ENCODE results near the gene POLR2H.

DNA sequence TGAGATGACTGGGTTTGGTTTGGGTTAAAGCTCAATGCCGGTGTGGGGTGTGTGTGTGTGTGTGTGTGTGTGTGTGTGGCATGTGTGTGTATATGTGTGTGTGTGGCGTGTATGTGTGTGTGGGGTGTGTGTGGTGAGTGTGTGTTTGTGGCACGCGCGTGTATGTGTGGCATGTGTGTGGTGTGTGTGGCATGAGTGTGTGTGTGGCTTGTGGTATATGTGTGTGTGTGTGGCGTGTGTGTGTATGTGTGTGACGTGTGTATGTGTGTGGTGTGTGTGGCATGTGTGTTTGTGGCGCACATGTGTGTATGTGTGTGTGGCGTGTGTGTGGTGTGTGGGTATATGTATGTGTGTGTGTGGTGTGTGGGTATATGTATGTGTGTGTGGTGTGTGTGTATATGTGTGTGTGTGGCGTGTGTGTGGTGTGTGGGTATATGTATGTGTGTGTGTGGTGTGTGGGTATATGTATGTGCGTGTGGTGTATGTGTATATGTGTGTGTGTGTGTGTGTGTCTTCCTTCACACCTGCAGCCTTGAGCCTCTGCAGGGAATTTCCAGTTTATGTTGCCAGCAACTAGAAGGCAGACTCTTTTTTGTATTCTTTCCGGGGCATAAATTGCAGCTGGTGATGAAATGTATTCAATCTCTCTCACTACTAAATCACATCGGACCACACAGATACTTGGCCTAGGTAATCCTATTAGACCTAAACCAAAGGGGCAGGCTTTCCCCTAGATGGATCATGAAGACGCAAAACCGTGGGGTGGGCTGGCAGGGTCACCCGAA is 53.1 kb downstream of the POLR2H start:
- TF ChIP-seq, protein P1, sequence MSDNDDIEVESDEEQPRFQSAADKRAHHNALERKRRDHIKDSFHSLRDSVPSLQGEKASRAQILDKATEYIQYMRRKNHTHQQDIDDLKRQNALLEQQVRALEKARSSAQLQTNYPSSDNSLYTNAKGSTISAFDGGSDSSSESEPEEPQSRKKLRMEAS (IDR thresholded peaks at IDR 0.05) = no peak
- TF ChIP-seq YY1 (IDR thresholded peaks at IDR 0.05; ENCODE audit: low read depth) (no peak), RAD21 (IDR thresholded peaks at IDR 0.05; ENCODE audit: low read depth) (no peak), TEAD4 (IDR thresholded peaks at IDR 0.05) (no peak), TCF12 (IDR thresholded peaks at IDR 0.05; ENCODE audit: low read depth) (no peak), CEBPB (IDR thresholded peaks at IDR 0.05) (no peak), EP300 (IDR thresholded peaks at IDR 0.05; ENCODE audit: borderline replicate concordance) (no peak), EGR1 (IDR thresholded peaks at IDR 0.05) (no peak), NFIC (IDR thresholded peaks at IDR 0.05) (no peak), FOXM1 (IDR thresholded peaks at IDR 0.05; ENCODE audit: borderline replicate concordance, low read depth) (no peak)
